Calu3 (cell line): ENCODE data around the gene TMEM14C. TPM values are rescaled to one million over a fixed set of nuclear protein-coding genes. Genes with fewer than 3 reads are reported as not detected.

Source experiments
- BruUV-seq: library from RNA; stranded (reverse); fragments of 400-500 nt; replicated peaks from 2 replicates; lab custom pipeline; 2021; lab: Mats Ljungman, UMichigan
- CTCF ChIA-PET: fragments of 300-600 bp; sonication (Branson Sonifier 250); formaldehyde crosslinking; loops from one replicate; lab custom pipeline; 2022; ENCODE audit warnings: antibody characterized with exemption; lab: Charles Lee
- DNase-seq: peaks from one replicate; pipeline ENCODE4 v3.0.0; 2022
- H3K27ac Mint-ChIP-seq: one replicate; pipeline ENCODE4 v1.8.0; 2022; ENCODE audit warnings: mixed read lengths; ENCODE audit not compliant: unreplicated experiment
- H3K27me3 Mint-ChIP-seq: one replicate; pipeline ENCODE4 v1.8.0; 2022; ENCODE audit warnings: mixed read lengths; ENCODE audit not compliant: unreplicated experiment
- H3K36me3 Mint-ChIP-seq: one replicate; pipeline ENCODE4 v1.8.0; 2022; ENCODE audit warnings: mild to moderate bottlenecking, moderate library complexity, mixed read lengths; ENCODE audit not compliant: insufficient read depth, unreplicated experiment
- H3K4me1 Mint-ChIP-seq: one replicate; pipeline ENCODE4 v1.8.0; 2022; ENCODE audit warnings: mild to moderate bottlenecking, low read depth, mixed read lengths; ENCODE audit not compliant: unreplicated experiment
- H3K4me3 Mint-ChIP-seq: one replicate; pipeline ENCODE4 v1.8.0; 2022; ENCODE audit warnings: mild to moderate bottlenecking, low read depth, moderate library complexity, mixed read lengths; ENCODE audit not compliant: unreplicated experiment
- H3K9me3 Mint-ChIP-seq: one replicate; pipeline ENCODE4 v1.8.0; 2022; ENCODE audit warnings: low read depth, mixed read lengths; ENCODE audit not compliant: unreplicated experiment
- CTCF ChIP-seq: fragments of 200-600 bp; IDR thresholded peaks from one replicate; pipeline ENCODE4 v1.8.0; 2022; ENCODE audit warnings: antibody characterized with exemption; ENCODE audit not compliant: unreplicated experiment
- intact Hi-C: fragments of 100-400 bp; cut with micrococcal nuclease; formaldehyde crosslinking; loops from one replicate; pipeline ENCODE4 v1.10.0; 2022; ENCODE audit not compliant: unreplicated experiment
- total RNA-seq: library from RNA; stranded (reverse); gene quantifications from 2 replicates; pipeline ENCODE4 v1.2.3, GENCODE V29; 2022

Gene TMEM14C
- total RNA-seq, 1 experiment from 2014 or later, result 53.6 TPM

- Mint-ChIP-seq H3K27ac (no peak overlapping the region), H3K36me3 (peaks cover 20% of the 10 kb centered on the region), H3K27me3 (no peaks in the 10 kb centered on the region), H3K4me3 (no peak overlapping the region), H3K9me3 (no peaks in the 10 kb centered on the region), H3K4me1 (peaks cover 10% of the 10 kb centered on the region)
- intact Hi-C loops, result no loop called here
- DNase-seq, result peak; percentile 23
- no TSS peak for BruUV-seq
- CTCF ChIA-PET, result interaction anchor here (1.0 kb wide), 1 partner anchor 249 kb away, joined by 4 read pairs; no protein-coding TSS in a partner anchor
- TF ChIP-seq CTCF, result no peak
Observed at GRCh38 chr6:10759312-10759839, 36.5 kb downstream of the TMEM14C start.

GRCh38 chr6:10759884-10760329 is 37.0 kb downstream of the TMEM14C start:
- TF ChIP-seq CTCF, result no peak
- CTCF ChIA-PET, result interaction anchor here (1.0 kb wide), 1 partner anchor 249 kb away, joined by 4 read pairs; no protein-coding TSS in a partner anchor
- no peaks in the 10 kb centered on the region for H3K27me3 Mint-ChIP-seq
- intact Hi-C loops, result no loop called here
- peaks cover 10% of the 10 kb centered on the region for H3K4me1 Mint-ChIP-seq
- H3K9me3 Mint-ChIP-seq, result no peaks in the 10 kb centered on the region
- peak overlapping the region; percentile 54 for H3K4me3 Mint-ChIP-seq
- no TSS peak for BruUV-seq
- no peak overlapping the region for H3K27ac Mint-ChIP-seq
- DNase-seq, result peak; percentile 57
- H3K36me3 Mint-ChIP-seq, result peaks cover 19% of the 10 kb centered on the region

GRCh38 chr6:10763006-10763405 is 40.1 kb downstream of the TMEM14C start:
- H3K4me1 Mint-ChIP-seq, result peaks cover 10% of the 10 kb centered on the region
- intact Hi-C loops, result no loop called here
- DNase-seq, result no peak
- no peak overlapping the region for H3K4me3 Mint-ChIP-seq
- CTCF ChIA-PET, result no interaction called here
- BruUV-seq, result no TSS peak
- no peaks in the 10 kb centered on the region for H3K27me3 Mint-ChIP-seq
- no peak overlapping the region for H3K27ac Mint-ChIP-seq
- peaks cover 19% of the 10 kb centered on the region for H3K36me3 Mint-ChIP-seq
- H3K9me3 Mint-ChIP-seq, result no peaks in the 10 kb centered on the region
- no peak for TF ChIP-seq CTCF

DNA sequence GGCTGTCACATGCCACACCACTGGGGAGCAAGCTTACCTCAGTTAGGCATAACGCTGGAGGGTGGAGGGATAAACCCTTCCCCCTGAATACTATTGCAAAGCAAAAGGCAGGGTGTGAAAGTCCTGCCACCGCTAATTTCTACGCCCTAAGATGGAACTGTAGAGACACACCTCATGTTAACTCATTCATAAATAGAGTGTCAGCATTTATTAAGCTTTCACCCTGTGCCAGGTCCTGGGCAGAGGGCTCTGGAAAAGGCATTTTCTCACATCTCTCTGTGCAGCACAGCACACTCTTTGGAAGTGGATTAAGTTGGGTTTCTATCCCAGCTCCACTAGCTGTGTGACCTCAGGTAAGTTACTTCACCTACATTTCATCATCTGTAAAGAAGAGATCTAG is 46.5 kb downstream of the TMEM14C start:
- H3K4me1 Mint-ChIP-seq, result no peaks in the 10 kb centered on the region
- no peaks in the 10 kb centered on the region for H3K27me3 Mint-ChIP-seq
- no TSS peak for BruUV-seq
- no peaks in the 10 kb centered on the region for H3K36me3 Mint-ChIP-seq
- no peak overlapping the region for H3K4me3 Mint-ChIP-seq
- intact Hi-C loops, result no loop called here
- no peak for TF ChIP-seq CTCF
- H3K27ac Mint-ChIP-seq, result no peak overlapping the region
- H3K9me3 Mint-ChIP-seq, result no peaks in the 10 kb centered on the region
- CTCF ChIA-PET, result interaction anchor here (0.5 kb wide), 1 partner anchor 9 kb away, joined by 3 read pairs; no protein-coding TSS in a partner anchor
- no peak for DNase-seq
